ENCODE data around the gene MRPL4. TPM values are rescaled to one million over a fixed set of nuclear protein-coding genes. Genes with fewer than 3 reads are reported as not detected.
A peak's percentile ranks its signal among the peaks of the same experiment; 100 is the strongest.

The MRPL4 gene
- total RNA-seq (119 and 129 TPM in 2 replicates), polyA plus RNA-seq (78.5 and 81.2 TPM in 2 replicates)

- Histone ChIP-seq H3K36me3 (peaks cover 14% of the 10 kb centered on the region), H3K4me3 (peak within 1 kb of the TSS; percentile 63), H3K9me3 (ENCODE audit: low read depth) (no peaks in the 10 kb centered on the region), H3K27ac (peak within 1 kb of the TSS; percentile 41), H3K27me3 (no peaks in the 10 kb centered on the region), H3K4me1 (ENCODE audit: low read depth) (peaks cover 3% of the 10 kb centered on the region)
- peak; percentile 99 for DNase-seq (ENCODE audit: low read depth in 1 of 2, low spot score in 1 of 2)
- no peak for TF ChIP-seq CTCF (IDR thresholded peaks at IDR 0.05; ENCODE audit: low read depth, low read length)
Measured at GRCh38 chr19:10251792-10252694, at the start of gene MRPL4. MRPL4 (plus strand) TSS chr19:10252214; CDS start chr19:10252254, 40 bp downstream.

- no peak for TF ChIP-seq CTCF (IDR thresholded peaks at IDR 0.05; ENCODE audit: low read depth, low read length)
- no peak overlapping the region for H3K4me3 ChIP-seq
- no peak overlapping the region for H3K27ac ChIP-seq
- DNase-seq (ENCODE audit: low read depth in 1 of 2, low spot score in 1 of 2) = no peak
- H3K4me1 ChIP-seq (ENCODE audit: low read depth) = no peaks in the 10 kb centered on the region
- no peaks in the 10 kb centered on the region for H3K9me3 ChIP-seq (ENCODE audit: low read depth)
- no peaks in the 10 kb centered on the region for H3K36me3 ChIP-seq
- no peaks in the 10 kb centered on the region for H3K27me3 ChIP-seq
Measured at GRCh38 chr19:10203686-10204085, 48.3 kb upstream of the MRPL4 start.

GRCh38 chr19:10205636-10206035 lies 46.4 kb upstream of the MRPL4 start:
- TF ChIP-seq CTCF (IDR thresholded peaks at IDR 0.05; ENCODE audit: low read depth, low read length) = no peak
- Histone ChIP-seq H3K27me3 (no peaks in the 10 kb centered on the region), H3K27ac (no peak overlapping the region), H3K36me3 (no peaks in the 10 kb centered on the region), H3K4me1 (ENCODE audit: low read depth) (no peaks in the 10 kb centered on the region), H3K9me3 (ENCODE audit: low read depth) (no peaks in the 10 kb centered on the region), H3K4me3 (no peak overlapping the region)
- DNase-seq (ENCODE audit: low read depth in 1 of 2, low spot score in 1 of 2) = no peak

DNA sequence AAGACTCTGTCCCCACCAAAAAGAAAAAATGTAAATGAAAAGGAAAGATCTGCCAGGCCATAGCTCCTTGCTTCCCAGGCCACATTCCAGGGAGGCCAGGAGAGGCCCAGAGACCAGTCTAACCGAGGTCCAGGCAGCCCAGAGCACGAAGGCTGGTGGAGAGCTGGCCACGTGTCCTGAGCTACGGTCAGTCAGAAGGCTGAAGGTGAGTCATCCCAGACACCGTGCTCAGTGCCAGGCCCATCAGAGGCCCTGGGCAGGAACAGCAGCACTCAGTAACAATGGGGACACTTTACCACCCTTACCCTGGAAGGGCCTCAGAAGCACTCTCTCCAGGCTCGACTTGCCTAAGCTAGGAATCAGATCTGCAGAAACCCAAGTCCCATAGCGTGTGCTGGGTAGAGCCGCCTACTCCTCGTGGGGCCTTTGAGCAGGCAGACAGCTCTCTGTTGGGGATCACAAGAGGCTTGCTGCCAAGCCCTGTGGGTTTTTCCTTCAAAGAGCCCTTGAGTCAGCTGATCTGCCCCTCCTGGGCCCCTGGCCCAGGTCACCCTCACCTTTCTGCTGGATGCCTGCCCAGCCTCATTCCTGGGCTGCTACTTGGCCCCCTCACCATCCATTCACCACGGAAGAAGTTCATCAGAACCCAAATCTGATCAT lies 45.7 kb upstream of the MRPL4 start:
- no peak overlapping the region for H3K4me3 ChIP-seq
- DNase-seq (ENCODE audit: low read depth in 1 of 2, low spot score in 1 of 2) = peak in 1 of 2 donors; percentile 60
- H3K27ac ChIP-seq = no peak overlapping the region

GRCh38 chr19:10207026-10207425 lies 45.0 kb upstream of the MRPL4 start:
- Histone ChIP-seq H3K4me3 (no peak overlapping the region), H3K9me3 (ENCODE audit: low read depth) (no peaks in the 10 kb centered on the region), H3K4me1 (ENCODE audit: low read depth) (no peaks in the 10 kb centered on the region), H3K27me3 (no peaks in the 10 kb centered on the region), H3K27ac (no peak overlapping the region), H3K36me3 (no peaks in the 10 kb centered on the region)
- no peak for TF ChIP-seq CTCF (IDR thresholded peaks at IDR 0.05; ENCODE audit: low read depth, low read length)
- no peak for DNase-seq (ENCODE audit: low read depth in 1 of 2, low spot score in 1 of 2)

More for the DNA sequence above, 45.7 kb upstream of the MRPL4 start:
- Histone ChIP-seq H3K27me3 (no peaks in the 10 kb centered on the region), H3K4me1 (ENCODE audit: low read depth) (no peaks in the 10 kb centered on the region), H3K36me3 (no peaks in the 10 kb centered on the region), H3K9me3 (ENCODE audit: low read depth) (no peaks in the 10 kb centered on the region)
- no peak for TF ChIP-seq CTCF (IDR thresholded peaks at IDR 0.05; ENCODE audit: low read depth, low read length)
